WTC11 (cell line): ENCODE results near the gene MORN1. TPM values are rescaled to one million over a fixed set of nuclear protein-coding genes. Genes with fewer than 3 reads are reported as not detected.
A peak's percentile ranks its signal among the peaks of the same experiment; 100 is the strongest.

Experiments
- ATAC-seq: fragments of 200-7000 bp; cut with Tn5 transposase; 2 replicates; pipeline ENCODE4 v1.10.0; 2021; ENCODE audit warnings: mild to moderate bottlenecking, moderate library complexity
- CTCF ChIA-PET: fragments of 300-600 bp; sonication (Branson Sonifier 250); formaldehyde crosslinking; loops from one replicate; lab custom pipeline; 2021; ENCODE audit warnings: antibody characterized with exemption; lab: Charles Lee
- POLR2A ChIA-PET: fragments of 350-600 bp; sonication (Branson Sonifier 250); formaldehyde crosslinking; loops from one replicate; lab custom pipeline; 2021; ENCODE audit warnings: antibody characterized with exemption; lab: Charles Lee
- DNase-seq: peaks from one replicate; pipeline ENCODE4 v3.0.0; 2021; ENCODE audit warnings: low spot score
- H3K27ac Mint-ChIP-seq: 2 replicates; pipeline ENCODE4 v1.8.0; 2021; ENCODE audit warnings: mixed read lengths
- H3K27me3 Mint-ChIP-seq: 2 replicates; pipeline ENCODE4 v1.8.0; 2021; ENCODE audit warnings: low read depth, mild to moderate bottlenecking, moderate library complexity, mixed read lengths
- H3K36me3 Mint-ChIP-seq: 2 replicates; pipeline ENCODE4 v1.8.0; 2021; ENCODE audit warnings: mixed read lengths
- H3K4me1 Mint-ChIP-seq: 2 replicates; pipeline ENCODE4 v1.8.0; 2022; ENCODE audit warnings: mixed read lengths
- H3K4me3 Mint-ChIP-seq: 2 replicates; pipeline ENCODE4 v1.8.0; 2021; ENCODE audit warnings: mild to moderate bottlenecking, moderate library complexity, mixed read lengths
- H3K9me3 Mint-ChIP-seq: 2 replicates; pipeline ENCODE4 v1.8.0; 2021; ENCODE audit warnings: mixed read lengths
- CTCF ChIP-seq: fragments of 200-600 bp; IDR thresholded peaks from 2 replicates; pipeline ENCODE4 v1.8.0; 2022; ENCODE audit warnings: antibody characterized with exemption
- E2F5 ChIP-seq: sonication (generic); formaldehyde crosslinking; IDR thresholded peaks from 2 replicates; pipeline ENCODE4 v1.8.1; 2022; ENCODE audit warnings: mild to moderate bottlenecking, moderate library complexity, missing genetic modification reagents
- FOXP1 ChIP-seq: sonication (generic); formaldehyde crosslinking; IDR thresholded peaks from 2 replicates; pipeline ENCODE4 v1.8.0; 2022; ENCODE audit warnings: missing genetic modification reagents, mild to moderate bottlenecking, moderate library complexity, borderline replicate concordance
- FOXP4 ChIP-seq: sonication (generic); formaldehyde crosslinking; IDR thresholded peaks from 2 replicates; pipeline ENCODE4 v1.8.0; 2022; ENCODE audit warnings: mild to moderate bottlenecking, missing genetic modification reagents
- IRF2 ChIP-seq: sonication (generic); formaldehyde crosslinking; IDR thresholded peaks from 2 replicates; pipeline ENCODE4 v1.8.0; 2022; ENCODE audit warnings: low read depth, missing genetic modification reagents, borderline replicate concordance
- PRDM15 ChIP-seq: sonication (generic); formaldehyde crosslinking; IDR thresholded peaks from 2 replicates; pipeline ENCODE4 v1.8.0; 2022; ENCODE audit warnings: missing genetic modification reagents
- RELA ChIP-seq: sonication (generic); formaldehyde crosslinking; IDR thresholded peaks from 2 replicates; pipeline ENCODE4 v1.8.1; 2022; ENCODE audit warnings: missing genetic modification reagents, mild to moderate bottlenecking, borderline replicate concordance
- RORB ChIP-seq: fragments of 250-450 bp; sonication (Bioruptor Pico); IDR thresholded peaks from 2 replicates; pipeline ENCODE4 v1.9.0; 2021; ENCODE audit warnings: mild to moderate bottlenecking
- SP1 ChIP-seq: sonication (generic); formaldehyde crosslinking; conservative IDR thresholded peaks from 2 replicates; pipeline ENCODE4 v1.8.1; 2022; ENCODE audit warnings: missing genetic modification reagents
- ZNF121 ChIP-seq: sonication (generic); formaldehyde crosslinking; IDR thresholded peaks from 2 replicates; pipeline ENCODE4 v1.8.0; 2023; ENCODE audit warnings: missing genetic modification reagents
- ZNF263 ChIP-seq: sonication (generic); formaldehyde crosslinking; IDR thresholded peaks from 2 replicates; pipeline ENCODE4 v1.8.1; 2022; ENCODE audit warnings: low read depth, mild to moderate bottlenecking, moderate library complexity, missing genetic modification reagents
- ZNF423 ChIP-seq: fragments of 250-450 bp; sonication (Bioruptor Pico); IDR thresholded peaks from 2 replicates; pipeline ENCODE4 v2.1.2; 2022; ENCODE audit warnings: mild to moderate bottlenecking, moderate library complexity
- ZSCAN18 ChIP-seq: fragments of 250-450 bp; sonication (Bioruptor Pico); IDR thresholded peaks from 2 replicates; pipeline ENCODE4 v2.1.2; 2022; ENCODE audit warnings: mild to moderate bottlenecking, moderate library complexity
- total RNA-seq: library from RNA; stranded (reverse); gene quantifications from 3 replicates; pipeline ENCODE4 v1.2.3, GENCODE V29; 2021

MORN1 gene
- total RNA-seq, 1 experiment from 2014 or later = 14.5 TPM

GRCh38 chr1:2314273-2314802, 77.0 kb downstream of the MORN1 start:
- no peaks in the 10 kb centered on the region; the same call in 1 of the 2 replicates for H3K27me3 Mint-ChIP-seq
- H3K36me3 Mint-ChIP-seq = no peaks in the 10 kb centered on the region
- TF ChIP-seq ZNF263 (no peak), PRDM15 (CRISPR knock-in tag) (peak; percentile 98), ZNF423 (CRISPR knock-in tag) (peak; percentile 16; the same call in 1 of the 2 replicates), FOXP1 (0 out of 2 replicates have a peak, but pooled peaks have one; percentile 44)
- H3K9me3 Mint-ChIP-seq = no peaks in the 10 kb centered on the region
- ChIA-PET POLR2A (interaction anchor here (1.5 kb wide), 1 partner anchor 85 kb away, joined by 3 read pairs; no protein-coding TSS in a partner anchor), CTCF (interaction anchor here (0.6 to 8.7 kb wide), 18 partner anchors 8 to 210 kb away, joined by 3 to 98 read pairs (median 8); partner anchors contain the start of genes FAAP20, MORN1, RER1 and SKI)
- H3K4me1 Mint-ChIP-seq = peaks cover 8% of the 10 kb centered on the region
- DNase-seq (peak; percentile 84), ATAC-seq (peak; percentile 43)
- no peak overlapping the region for H3K27ac Mint-ChIP-seq
- H3K4me3 Mint-ChIP-seq = peak overlapping the region; percentile 37; the same call in 1 of the 2 replicates

GRCh38 chr1:2313651-2314261, 77.6 kb downstream of the MORN1 start:
- TF ChIP-seq CTCF (no peak), IRF2 (no peak), RORB (CRISPR knock-in tag) (no peak), E2F5 (no peak), ZSCAN18 (CRISPR knock-in tag) (no peak), RELA (CRISPR knock-in tag) (0 out of 2 replicates have a peak, but pooled peaks have one; percentile 17), SP1 (peak; percentile 23; the same call in 1 of the 2 replicates), ZNF121 (CRISPR knock-in tag) (no peak), FOXP4 (CRISPR knock-in tag) (no peak)
- Mint-ChIP-seq H3K27ac (no peak overlapping the region), H3K4me3 (peak overlapping the region; percentile 37; the same call in 1 of the 2 replicates), H3K9me3 (no peaks in the 10 kb centered on the region), H3K36me3 (no peaks in the 10 kb centered on the region), H3K4me1 (peaks cover 8% of the 10 kb centered on the region), H3K27me3 (no peaks in the 10 kb centered on the region; the same call in 1 of the 2 replicates)
- POLR2A ChIA-PET = interaction anchor here (1.5 kb wide), 1 partner anchor 84 kb away, joined by 3 read pairs; no protein-coding TSS in a partner anchor
- CTCF ChIA-PET = interaction anchor here (4.2 to 8.7 kb wide), 2 partner anchors 68 to 119 kb away, joined by 42 to 98 read pairs; partner anchors contain the start of gene FAAP20
- ATAC-seq (no peak), DNase-seq (no peak)
